GM21717 (cell line): ENCODE results near the gene RNFT2.

Experiments
- ATAC-seq: cut with Tn5 transposase; IDR thresholded peaks from one replicate; pipeline ENCODE4 v1.9.1; 2021; ENCODE audit warnings: mild to moderate bottlenecking, moderate library complexity; ENCODE audit not compliant: unreplicated experiment

RNFT2 gene

DNA sequence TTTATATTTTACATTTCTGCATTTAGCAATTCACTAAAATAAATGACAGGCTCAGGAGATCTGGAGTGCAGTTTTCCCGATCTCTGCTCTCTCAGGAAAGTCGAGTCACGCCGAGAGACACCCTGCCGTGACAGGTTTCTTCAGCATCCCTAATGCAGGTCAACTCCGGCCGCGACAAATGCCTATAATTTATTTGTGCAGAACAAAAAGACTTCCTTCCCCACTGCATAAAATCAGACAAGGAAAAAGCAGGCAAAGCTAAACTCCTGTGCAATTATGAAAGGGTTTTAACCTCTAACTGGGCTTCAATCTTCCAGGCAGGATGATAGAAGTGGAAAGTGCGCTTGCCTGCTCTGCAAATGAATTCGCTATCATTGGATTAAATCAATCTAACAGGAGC, 28.3 kb upstream of the RNFT2 start:
- no peak for ATAC-seq

DNA sequence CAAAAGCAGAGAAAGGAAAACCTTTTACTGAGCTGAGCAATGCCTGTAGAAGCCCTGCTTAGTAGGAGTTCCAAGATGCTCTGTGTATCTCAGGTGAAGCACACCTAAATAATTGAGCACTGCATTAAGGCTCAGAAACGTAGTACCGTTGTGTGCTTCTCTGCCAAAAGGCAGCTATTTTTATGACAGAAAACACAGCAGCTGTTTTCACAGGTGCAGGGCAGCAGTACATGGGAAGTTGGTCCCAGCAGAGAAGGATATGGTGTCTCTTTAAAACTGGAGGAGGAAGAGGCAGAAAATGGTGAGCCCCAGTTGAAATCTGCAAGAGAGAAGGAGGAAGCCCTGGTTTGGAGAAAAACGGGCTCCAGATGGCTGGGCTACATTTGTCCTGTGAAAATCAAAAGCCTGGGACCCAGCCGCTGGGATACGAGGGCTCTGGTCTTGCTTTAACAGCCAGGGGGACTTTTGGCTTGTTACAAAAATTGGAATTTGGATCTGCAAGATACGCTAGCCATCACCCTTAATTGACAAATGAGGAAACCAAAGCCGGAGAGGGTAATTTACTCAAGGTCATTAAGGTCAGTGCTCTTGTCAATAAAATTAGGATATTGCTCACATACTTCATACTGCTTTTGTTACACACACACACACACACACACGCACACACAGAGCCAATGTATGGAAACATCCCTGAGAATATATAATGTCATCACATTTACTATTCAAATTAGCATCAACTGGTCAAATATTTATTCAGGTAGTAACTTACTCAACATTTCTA, 27.6 kb upstream of the RNFT2 start:
- ATAC-seq = no peak

DNA sequence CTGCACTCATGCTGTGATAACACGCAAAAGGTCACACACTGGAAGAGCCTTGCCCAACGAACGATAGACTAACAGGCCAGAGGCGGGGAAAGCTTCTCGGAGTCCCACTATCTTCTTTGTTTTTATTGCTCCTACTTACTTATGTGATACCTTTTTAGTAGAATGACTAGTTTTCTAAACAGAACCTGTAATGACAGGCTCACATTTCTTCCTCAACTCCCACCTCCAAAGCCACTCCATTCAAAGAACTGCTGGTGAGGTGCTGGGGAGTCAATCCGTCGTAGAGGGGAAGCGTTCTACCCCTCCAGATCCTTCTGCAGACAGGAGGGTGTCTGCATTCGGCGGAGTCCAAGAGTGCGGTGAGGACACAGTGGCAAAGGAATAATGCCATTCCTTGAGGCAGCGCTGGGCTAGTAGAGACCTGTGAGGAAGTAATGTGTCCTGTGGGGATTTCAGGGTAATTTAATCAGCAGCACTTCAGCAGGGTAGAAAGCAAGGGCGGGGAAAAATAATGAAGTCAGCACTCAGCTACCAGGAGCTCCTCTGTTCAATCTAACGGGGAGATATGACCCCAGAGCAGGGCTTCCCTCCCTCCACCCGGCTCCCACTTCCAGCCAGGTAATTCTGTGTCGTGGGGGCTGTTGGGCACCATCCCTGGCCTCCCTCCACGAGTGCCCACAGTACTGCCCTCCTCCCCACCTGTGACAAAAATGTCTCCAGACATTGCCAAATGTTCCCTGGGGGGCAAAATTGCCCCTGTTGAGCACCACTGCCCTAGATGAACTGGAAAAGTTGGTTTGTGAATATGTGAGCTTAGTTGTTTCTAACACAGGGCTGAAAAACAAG, 25.4 kb upstream of the RNFT2 start:
- no peak for ATAC-seq

DNA sequence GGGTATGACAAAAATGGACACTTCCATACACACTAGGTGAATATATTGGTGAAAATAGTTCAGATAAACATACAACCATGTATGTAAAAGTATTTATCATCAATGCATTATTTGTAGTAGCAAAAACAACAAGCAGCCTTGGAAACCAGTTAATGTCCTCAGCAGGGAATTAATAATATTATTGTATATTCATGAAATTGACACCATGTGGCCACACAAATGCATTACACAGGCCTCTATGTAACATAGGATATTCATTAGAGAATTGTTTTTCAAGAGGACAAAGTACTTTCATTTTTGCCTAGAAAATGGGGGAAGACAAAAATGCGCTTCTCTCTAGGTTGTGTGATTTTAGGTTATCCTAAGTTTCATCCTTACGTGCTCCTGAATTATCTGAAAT, 24.6 kb upstream of the RNFT2 start:
- ATAC-seq = no peak

DNA sequence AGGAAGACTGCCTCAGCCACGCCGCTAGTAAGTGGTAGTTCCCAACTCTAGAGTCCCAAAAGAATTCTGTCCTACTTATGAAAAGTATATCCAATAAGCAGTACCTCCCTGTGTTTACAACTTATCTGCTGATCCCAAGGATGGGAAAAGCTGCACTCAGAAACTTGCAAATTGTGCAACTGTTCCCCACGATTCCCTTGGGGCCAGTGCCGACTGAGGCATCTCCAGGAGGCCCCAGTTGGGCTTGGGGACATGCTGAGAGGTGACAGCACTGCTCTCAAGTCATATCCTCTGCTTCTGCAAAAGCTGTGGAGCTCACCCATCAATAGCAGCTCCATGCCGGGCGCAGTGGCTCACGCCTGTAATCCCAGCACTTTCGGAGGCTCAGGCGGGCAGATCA, 23.9 kb upstream of the RNFT2 start:
- no peak for ATAC-seq

DNA sequence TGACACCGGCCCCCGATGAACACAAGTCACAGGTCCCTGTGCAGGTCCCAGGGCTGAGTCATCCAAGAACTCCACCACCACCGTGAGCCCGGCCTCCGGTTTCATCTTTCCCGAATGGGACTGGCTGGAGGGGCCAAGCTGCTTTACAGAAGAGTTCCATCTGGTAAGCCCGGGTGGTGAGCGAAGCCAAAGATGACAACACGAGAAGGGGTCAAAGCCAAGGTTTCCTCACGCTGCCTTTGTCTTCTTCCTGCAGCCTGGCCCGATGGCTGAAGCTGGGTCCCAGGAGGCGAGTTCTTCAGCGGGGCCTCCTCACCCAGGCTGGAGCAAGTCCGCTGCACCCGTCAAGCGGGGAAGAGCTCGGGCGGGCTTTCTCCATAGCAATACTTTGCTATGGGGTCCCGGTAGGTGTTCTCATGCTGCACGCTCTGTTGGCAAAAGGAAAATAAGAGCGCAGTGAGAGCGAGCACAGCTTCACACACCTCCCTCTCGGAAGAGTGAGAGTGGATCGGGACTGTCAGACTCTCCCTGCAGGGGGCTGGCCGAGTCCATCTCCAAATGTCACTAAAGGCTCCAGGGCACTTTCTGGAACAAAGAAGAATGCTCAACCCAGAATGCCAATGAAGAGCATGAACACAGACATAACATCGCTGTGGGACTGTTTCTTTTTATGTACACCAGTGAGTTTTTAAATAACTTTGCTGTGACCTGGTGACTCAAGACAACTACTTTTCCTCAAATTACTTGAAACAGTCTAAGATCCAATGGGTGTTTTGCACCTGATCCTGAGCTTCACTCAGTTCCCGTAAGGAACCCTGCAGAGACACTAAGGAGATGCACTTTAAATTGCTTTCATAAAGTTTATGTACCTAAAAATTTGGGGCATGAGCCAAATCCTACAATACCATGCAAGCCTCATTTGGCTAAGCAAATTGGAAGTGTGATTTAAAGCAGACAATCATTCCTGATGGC, 20.4 kb upstream of the RNFT2 start:
- ATAC-seq = no peak

DNA sequence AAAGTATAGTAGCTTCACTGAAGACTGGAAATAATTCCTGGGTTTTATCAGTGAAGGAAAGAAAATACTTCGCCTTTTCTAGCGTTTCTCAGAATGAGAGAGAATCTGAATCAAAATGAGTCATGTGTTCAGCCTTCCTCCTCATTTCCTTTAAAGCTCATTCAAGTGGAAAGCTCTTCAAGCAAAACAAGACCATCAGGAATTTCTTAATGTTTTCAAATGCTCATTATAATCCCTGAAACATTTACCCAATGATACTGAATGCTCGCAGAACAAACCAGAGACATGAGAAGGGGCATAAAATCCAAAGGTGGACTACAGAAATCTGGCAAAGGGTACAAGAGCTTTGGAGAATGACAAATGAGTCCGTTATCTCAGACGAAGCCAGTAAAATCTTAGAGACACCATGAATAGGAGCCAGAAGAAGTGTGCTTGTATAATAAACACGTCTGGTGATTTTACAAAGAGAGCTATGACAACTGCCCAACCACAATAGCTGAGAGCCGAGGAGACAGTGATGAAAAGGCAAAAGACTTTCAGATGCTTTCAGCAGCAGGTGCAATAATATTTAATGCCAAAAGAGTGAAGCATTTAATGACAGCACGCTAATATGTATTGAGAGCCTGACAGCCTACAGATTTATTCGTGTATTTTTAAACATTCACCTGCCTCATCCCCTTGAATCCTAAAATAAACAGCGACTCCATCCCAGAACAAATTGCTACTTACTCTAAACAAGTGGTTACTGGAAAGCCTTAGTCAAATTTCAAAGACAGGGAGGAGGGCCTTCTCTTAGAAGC, 19.3 kb upstream of the RNFT2 start:
- ATAC-seq = no peak

DNA sequence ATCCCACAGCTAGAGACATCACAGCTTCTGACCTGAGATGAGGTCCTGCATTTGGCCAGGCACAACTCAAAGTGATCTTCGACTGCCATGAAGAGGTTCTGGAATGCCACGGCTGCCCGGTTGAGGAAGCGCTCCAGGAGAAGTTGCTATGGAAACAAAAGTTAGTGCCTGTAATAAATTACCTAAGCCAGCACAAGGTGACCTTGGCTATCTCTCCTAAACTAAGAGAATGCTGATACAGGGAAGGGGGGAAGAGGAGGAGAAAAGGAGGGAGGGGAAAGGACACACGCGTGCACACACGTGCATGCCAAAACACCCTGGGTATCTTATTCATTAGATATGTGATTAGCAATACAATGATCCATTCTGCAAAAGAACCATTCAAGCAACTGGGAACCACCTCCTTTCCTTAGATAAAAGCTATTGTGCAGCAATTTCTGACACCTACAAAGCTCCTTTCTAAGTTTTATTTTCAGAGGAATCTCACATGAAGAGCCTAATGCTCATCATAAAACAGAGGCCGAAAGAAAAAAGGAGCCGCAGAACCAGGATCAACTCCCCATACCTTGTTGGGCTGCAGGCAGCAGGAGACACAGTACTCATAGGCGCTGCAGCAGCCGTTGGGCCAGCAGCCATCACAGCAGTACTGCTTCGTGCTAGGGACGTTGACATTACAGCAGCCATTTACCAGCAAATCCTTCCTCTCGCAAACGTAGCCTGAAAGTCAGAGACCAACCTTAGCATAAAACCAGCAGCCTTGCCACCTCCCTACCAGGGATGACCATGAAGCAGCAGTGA, 18.2 kb upstream of the RNFT2 start:
- ATAC-seq = no peak

DNA sequence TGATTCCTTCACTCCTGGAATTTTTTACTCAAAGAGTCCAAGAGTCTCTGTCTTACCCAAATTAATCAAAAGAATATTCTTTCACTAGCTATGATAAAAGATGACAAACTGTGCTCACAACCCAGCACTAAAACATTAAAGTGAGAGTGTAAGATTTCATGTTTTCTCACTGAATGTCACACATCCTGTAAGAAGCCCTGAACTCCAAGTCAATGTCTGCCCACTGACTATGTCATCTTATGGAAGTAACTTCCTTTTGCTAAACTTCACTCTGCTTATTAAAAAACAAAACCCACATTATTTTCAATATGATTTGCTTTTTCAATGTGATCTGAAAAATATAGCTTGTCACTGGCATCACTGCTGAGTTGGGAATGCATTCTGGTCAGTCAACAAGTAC, 15.9 kb upstream of the RNFT2 start:
- no peak for ATAC-seq

DNA sequence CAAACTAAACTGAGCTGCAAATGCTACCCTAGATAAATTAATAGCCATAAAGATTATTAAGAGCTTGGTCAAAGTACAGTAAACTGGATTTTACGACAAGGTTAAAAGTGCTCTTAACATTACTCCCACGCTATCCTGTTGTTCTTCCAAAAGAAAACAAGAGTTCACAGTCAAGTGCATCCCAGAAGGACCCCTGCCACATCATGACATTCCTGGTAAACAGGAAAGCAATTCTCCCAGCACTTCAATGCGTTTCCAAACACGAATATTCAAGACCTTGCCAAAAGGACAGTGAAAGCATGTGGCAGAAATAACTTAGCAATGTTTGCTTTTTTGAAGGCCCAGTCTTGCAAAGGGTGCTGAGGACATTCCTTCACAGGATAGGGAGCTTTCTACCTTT, 11.4 kb upstream of the RNFT2 start:
- ATAC-seq = no peak

DNA sequence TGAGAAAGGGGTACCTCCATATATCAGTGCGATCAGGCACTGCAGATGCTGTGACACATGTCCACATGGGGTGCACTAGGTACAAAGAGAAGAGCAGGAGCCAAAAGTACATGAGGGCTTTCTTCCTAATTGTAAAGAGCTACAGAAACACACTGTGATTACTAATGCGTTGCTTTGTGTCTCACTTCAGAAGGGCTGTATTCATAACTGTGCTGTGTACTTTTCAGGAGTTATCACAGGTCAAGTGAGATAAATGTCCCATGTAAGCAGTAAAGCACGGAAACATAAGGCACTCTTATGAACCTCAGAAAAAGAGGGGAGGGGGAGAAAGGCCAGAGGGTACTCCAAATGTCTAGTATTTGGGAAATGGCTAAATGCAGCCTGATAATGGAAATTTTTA, 10.9 kb upstream of the RNFT2 start:
- ATAC-seq = no peak

DNA sequence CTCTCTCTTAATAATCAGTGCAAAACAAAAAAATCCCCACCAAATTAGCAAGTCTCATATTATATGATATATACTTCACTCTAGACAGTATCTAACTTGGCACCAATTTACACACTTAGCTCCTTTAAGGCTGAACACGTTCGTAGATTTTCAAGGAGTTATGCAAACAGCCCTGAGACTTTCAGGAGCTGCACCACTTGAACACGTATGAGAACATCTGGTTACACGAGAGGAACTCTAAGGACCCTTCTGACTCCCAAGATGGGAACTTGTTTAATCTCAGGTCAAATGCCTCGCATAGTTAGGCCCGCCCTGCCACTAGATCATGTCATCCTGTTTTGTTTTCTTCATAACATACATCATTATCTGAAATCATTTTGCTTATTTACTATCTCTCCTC, 10.2 kb upstream of the RNFT2 start:
- no peak for ATAC-seq

DNA sequence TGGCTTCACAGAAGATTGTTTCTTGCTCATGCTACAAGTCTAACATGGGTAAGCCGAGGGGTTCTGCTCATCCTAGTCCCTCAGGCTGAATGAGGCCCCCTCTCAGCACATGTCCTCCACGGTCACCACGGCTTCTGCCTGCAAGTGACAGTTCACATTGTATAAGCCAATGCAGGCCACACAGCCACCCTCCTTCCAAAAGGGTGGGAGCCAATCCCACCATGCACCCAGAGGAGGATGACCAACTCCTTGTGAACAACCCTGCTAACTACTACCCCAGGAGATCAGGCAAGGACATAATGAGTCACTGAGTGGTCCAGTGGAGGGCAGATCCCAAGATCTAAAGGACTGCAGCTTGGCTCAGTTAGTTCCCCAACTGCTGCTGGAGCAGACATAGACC, 6.3 kb upstream of the RNFT2 start:
- no peak for ATAC-seq

DNA sequence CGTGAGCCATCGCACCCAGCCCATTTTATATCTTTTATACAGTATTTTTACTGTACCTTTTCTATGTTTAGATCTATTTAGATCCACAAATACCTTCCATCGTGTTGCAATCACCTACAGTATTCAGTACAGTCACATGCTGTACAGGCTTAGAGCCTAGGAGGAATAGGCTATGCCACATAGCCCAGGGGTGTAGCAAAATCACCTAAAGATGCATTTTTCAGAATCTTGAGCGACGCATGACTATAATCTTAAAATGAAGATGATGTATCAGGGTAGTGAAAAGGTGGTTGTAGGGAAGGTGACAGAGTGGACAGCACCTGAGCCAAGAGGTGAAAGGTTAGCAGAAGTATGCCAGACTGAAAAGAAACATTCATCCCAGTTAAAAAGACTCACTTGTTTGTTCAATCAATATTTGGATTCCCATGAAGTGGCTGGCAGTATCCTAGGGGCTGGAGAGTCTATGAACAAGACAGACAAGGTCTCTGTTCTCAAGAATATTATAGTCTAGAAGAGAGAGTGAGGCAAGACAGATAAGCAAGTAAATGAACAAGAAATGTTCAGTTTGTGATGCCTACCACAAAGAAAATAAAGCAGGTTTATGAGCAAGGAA, 3.9 kb upstream of the RNFT2 start:
- no peak for ATAC-seq

DNA sequence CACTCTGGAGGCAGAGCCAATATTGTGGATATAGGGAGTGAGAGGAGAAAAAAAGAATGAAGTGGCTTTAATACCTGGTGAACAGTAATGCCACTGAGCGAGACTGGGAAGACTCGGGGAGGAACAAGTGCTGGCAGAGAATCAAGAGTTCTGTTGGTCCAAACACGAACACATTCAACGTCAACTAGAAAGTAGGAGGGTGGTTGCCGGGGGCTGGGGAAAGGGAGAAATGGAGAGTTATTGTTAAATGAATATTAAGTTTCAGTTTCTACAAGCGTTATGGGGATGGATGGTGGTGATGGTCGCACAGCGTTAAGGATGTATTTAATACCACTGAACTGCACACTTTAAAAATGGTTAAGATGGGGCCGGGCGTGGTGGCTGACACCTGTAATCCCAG, 3.0 kb upstream of the RNFT2 start:
- ATAC-seq = no peak

DNA sequence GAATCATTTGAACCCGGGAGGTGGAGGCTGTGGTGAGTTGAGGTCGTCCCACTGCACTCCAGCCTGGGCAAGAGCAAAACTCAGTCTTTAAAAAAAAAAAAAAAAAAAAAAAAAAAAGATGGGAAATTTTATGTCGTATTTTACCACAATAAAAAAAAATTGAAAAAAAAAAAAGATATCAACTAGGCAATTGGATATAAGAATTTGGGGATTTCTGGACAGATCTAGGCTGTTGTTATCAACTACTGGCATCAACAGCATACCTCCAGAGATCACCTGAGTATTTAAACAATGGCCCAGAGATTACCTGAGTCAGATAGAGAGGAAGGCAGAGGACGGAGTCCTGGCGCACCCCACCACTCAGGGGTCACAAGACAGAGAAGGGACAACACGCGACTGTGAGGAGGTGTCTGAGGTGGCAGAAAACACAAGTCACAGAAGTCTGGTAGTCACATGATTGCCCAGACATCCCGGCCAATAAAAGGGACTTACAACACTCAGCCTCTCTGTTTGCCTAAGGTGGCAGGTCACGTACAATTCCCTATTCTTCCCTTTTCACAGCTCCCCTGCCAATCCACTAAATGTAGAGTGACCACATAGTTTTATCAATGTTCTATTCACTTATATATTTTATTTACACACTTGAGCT, 2.0 kb upstream of the RNFT2 start:
- no peak for ATAC-seq

DNA sequence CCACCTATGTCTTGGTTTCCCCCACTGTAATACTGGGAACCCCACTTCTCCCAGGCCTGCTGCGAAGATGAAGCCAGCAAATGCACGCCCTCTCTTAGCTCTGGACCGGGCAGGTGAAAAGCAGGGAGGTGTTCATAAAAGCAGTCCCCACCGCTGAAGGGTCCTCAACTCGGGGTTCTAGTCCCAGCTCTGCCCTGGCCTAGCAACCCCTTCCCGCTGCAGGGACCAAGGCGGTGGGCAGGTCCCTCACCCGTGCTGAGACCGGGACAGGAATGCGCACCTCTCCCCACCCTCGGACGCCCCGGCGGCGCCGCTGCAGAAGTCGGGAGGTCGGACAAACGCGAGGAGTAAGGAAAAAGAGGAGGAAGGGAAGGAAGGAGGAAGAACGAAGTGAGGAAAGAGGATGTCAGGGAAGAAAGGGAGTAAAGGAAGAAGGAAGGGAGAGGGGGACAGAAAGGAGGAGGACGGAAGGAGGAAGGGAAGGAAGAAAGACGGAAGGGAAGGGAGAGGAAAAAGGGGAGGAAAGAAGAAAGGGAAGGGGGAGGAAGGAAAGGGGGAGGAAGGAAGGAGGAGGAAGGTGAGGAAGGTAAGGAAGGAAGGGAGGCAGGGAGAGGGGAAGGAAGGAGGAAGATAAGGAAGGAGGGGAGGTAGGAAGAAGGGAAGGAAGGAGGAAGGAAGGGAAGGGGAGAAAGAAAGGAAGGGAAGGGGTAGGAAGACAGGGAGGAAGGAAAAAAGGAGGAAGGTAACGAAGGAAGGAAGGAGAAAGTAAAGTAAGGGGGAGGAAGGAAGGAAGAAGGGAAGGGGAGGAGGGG, 947 bp upstream of the RNFT2 start:
- no peak for ATAC-seq

DNA sequence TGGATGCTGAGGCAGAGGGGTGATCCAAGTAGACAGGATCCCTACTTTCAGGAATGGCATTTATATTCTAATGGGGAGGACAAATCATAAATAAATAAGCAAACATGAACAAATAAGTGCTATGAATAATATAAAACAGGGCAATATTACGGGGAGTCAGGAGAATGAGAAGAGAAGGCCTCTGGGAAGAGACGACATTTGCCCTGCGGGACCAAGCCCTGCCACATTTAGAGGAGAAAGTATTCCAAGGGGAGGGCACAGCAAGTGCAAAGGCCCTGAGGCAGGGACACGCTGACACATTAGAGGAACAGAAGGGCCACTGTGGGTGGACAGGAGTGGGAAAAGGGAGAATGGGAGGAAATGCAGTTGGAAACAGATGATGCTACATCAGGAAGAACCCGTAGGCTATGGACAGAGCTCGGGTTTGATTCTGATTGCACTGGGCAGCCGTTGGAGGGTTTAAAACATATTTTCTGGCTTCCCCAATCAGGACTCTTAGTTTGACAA, 1.3 kb downstream of the RNFT2 start:
- ATAC-seq = no peak
